Measurements from ENCODE around the gene NOSIP. TPM values are rescaled to one million over a fixed set of nuclear protein-coding genes. Genes with fewer than 3 reads are reported as not detected.

NOSIP gene
- total and polyA plus RNA-seq, 10 of the 15 experiments (the other 5 are each of a cell fraction or from before 2014, with no cell fraction given), result 7.2 to 85.5 (median 48.4) TPM

DNA sequence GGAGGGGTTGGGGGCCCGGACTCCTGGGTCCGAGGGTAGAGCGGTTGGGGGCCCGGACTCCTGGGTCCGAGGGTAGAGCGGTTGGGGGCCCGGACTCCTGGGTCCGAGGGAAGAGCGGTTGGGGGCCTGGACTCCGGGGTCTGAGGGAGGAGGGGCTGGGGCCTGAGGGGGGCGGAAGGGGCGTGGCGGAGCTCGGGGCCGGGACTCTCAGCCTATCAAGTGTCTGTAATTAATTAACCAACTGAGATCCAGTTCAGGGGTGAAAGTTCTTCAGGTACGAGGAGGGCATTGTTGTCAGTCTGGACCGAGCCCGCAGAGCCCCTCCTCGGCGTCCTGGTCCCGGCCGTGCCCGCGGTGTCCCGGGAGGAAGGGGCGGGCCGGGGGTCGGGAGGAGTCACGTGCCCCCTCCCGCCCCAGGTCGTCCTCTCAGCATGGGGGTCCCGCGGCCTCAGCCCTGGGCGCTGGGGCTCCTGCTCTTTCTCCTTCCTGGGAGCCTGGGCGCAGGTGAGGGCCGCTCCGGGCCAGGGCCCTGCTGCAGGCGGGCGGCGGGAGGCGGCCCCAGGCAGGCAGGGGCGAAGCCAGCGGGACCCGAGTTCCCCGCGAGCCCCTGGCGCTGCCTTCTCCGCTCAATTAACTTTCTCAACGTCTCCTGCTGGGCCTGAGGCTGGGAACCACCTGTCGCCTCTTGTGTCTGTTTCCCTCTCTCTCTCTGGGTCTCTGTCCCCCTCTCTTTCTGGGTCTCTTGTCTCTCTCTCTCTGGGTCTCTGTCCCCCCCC lies 67.2 kb downstream of the NOSIP start (continued):
- TF ChIP-seq ATF7 (IDR thresholded peaks at IDR 0.05; ENCODE audit: low read depth) (no peak), SUZ12 (IDR thresholded peaks at IDR 0.05; ENCODE audit: unreplicated experiment) (no peak), IRF4 (IDR thresholded peaks at IDR 0.05; ENCODE audit: low read depth, low read length) (no peak), ZNF207 (IDR thresholded peaks at IDR 0.05; ENCODE audit: borderline replicate concordance) (no peak), ZNF24 (IDR thresholded peaks at IDR 0.05) (no peak)
- TF ChIP-seq, protein P1, sequence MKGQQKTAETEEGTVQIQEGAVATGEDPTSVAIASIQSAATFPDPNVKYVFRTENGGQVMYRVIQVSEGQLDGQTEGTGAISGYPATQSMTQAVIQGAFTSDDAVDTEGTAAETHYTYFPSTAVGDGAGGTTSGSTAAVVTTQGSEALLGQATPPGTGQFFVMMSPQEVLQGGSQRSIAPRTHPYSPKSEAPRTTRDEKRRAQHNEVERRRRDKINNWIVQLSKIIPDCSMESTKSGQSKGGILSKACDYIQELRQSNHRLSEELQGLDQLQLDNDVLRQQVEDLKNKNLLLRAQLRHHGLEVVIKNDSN (IDR thresholded peaks at IDR 0.05; ENCODE audit: borderline replicate concordance, extremely low read length, insufficient read depth, low read depth, low read length), result peak; percentile 61

DNA sequence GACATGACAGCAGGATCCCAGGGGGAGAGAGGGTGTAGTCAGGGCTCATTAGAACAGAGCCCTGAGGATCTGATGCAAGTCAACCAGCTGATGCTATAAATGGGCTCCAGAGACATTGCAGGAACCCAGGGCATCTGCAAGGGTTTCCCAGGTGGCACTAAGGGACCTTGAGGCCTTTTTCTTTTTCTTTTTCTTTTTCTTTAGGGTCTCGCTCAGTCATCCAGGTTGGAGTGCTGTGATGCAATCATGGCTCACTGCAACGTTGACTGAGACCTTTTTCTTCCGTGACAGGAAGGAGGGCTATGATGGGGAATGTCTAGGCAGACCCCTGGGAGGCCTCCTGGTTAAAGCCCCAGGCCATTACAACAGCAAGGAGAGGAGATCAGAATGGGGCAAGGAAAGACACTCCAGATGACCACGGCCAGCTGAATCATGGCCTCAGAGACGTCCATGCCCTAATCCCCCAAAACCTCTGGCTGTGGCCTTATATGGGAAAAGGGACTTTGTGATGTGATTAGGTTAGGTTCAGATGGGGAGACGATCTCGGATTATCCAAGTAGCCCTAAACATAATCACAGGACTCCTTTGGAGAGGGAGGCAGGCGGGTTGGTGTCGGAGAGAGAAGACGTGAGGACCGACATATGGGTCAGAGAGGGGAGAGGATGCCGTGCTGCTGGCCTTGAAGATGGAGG lies 72.4 kb downstream of the NOSIP start:
- POLR2A ChIA-PET, result no interaction called here
- FAIRE-seq (no peak), DNase-seq (ENCODE audit: low read depth, low spot score) (no peak), ATAC-seq (no peak)
- RAD21 ChIA-PET (ENCODE audit: unreplicated experiment), result interaction anchor here (0.7 to 1.9 kb wide), 4 partner anchors 38 to 173 kb away, joined by 4 to 7 read pairs (median 6); no protein-coding TSS in a partner anchor
- intact Hi-C loops (cut with micrococcal nuclease; ENCODE audit: unreplicated experiment), result no loop called here
- 46% methylated on average over 12 of the region's 12 CpGs for WGBS (ENCODE audit: insufficient coverage, insufficient replicate concordance, low lambda C conversion rate, missing lambda C conversion rate)
- peaks cover 7% of the 10 kb centered on the region for H3K4me1 ChIP-seq (ENCODE audit: control insufficient read depth, insufficient read depth, low read length)
- no peak overlapping the region for H3K4me3 ChIP-seq
- no peak overlapping the region for H3K4me2 ChIP-seq (ENCODE audit: control insufficient read depth, insufficient read depth)
- H2AFZ ChIP-seq (ENCODE audit: control insufficient read depth, low read depth, low read length), result no peak overlapping the region
- no peaks in the 10 kb centered on the region for H3K79me2 ChIP-seq (ENCODE audit: control insufficient read depth, insufficient read depth, low read length)
- SMC1A ChIA-PET (ENCODE audit: uncharacterized antibody, unreplicated experiment), result interaction anchor here (1.3 to 8.5 kb wide), 3 partner anchors 27 to 62 kb away, joined by 4 to 70 read pairs (median 5); no protein-coding TSS in a partner anchor
- no peak overlapping the region for H3K27ac ChIP-seq (ENCODE audit: control insufficient read depth, insufficient read depth)
- no peaks in the 10 kb centered on the region for H4K20me1 ChIP-seq (ENCODE audit: control insufficient read depth, insufficient read depth)
- BruUV-seq (replicated peaks), result no TSS peak
- no peak overlapping the region for H3K9ac ChIP-seq (ENCODE audit: control insufficient read depth, insufficient read depth, low read length)
- H3K27me3 ChIP-seq (replicated peaks in 1 of 2; ENCODE audit: control insufficient read depth in 2 of 2, insufficient read depth in 2 of 2, low read length in 1 of 2), result no peaks in the 10 kb centered on the region
- no peaks in the 10 kb centered on the region for H3K36me3 ChIP-seq (ENCODE audit: control insufficient read depth in 2 of 2, insufficient read depth in 2 of 2, low read length in 1 of 2)
- no peaks in the 10 kb centered on the region for H3K9me3 ChIP-seq (replicated peaks; ENCODE audit: control insufficient read depth, insufficient read depth, low read length)
- in situ Hi-C loops (cut with MboI), result loop anchor here (5.0 kb wide), 1 partner anchor 34 kb away; no protein-coding TSS in a partner anchor
- CTCF ChIA-PET, result interaction anchor here (0.7 to 1.9 kb wide), 7 partner anchors 34 to 177 kb away, joined by 3 to 10 read pairs (median 3); no protein-coding TSS in a partner anchor
- TF ChIP-seq RBBP5 (conservative IDR thresholded peaks at IDR 0.05) (no peak), CHD4 (IDR thresholded peaks at IDR 0.05) (no peak), SMC3 (IDR thresholded peaks at IDR 0.05; ENCODE audit: borderline replicate concordance, low read length) (no peak), SREBF1 (IDR thresholded peaks at IDR 0.05; ENCODE audit: low read length) (no peak), ESRRA (IDR thresholded peaks at IDR 0.05; ENCODE audit: low read length) (no peak), CHD2 (IDR thresholded peaks at IDR 0.05; ENCODE audit: borderline replicate concordance, low read depth, low read length) (no peak), KDM1A (IDR thresholded peaks at IDR 0.05; ENCODE audit: borderline replicate concordance) (no peak), ZBED1 (IDR thresholded peaks at IDR 0.05; ENCODE audit: borderline replicate concordance) (no peak), BCL11A (IDR thresholded peaks at IDR 0.05; ENCODE audit: low read depth, low read length) (no peak), ETV6 (conservative IDR thresholded peaks at IDR 0.05 in 1 of 2, IDR thresholded peaks at IDR 0.05 in 1 of 2; ENCODE audit: borderline replicate concordance in 1 of 2, low read depth in 1 of 2) (no peak), YBX1 (IDR thresholded peaks at IDR 0.05) (no peak), HDAC2 (IDR thresholded peaks at IDR 0.05) (no peak), CREM (IDR thresholded peaks at IDR 0.05; ENCODE audit: low read depth) (no peak)
- TF ChIP-seq, protein P2, sequence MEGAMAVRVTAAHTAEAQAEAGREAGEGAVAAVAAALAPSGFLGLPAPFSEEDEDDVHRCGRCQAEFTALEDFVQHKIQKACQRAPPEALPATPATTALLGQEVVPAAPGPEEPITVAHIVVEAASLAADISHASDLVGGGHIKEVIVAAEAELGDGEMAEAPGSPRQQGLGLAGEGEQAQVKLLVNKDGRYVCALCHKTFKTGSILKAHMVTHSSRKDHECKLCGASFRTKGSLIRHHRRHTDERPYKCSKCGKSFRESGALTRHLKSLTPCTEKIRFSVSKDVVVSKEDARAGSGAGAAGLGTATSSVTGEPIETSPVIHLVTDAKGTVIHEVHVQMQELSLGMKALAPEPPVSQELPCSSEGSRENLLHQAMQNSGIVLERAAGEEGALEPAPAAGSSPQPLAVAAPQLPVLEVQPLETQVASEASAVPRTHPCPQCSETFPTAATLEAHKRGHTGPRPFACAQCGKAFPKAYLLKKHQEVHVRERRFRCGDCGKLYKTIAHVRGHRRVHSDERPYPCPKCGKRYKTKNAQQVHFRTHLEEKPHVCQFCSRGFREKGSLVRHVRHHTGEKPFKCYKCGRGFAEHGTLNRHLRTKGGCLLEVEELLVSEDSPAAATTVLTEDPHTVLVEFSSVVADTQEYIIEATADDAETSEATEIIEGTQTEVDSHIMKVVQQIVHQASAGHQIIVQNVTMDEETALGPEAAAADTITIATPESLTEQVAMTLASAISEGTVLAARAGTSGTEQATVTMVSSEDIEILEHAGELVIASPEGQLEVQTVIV (IDR thresholded peaks at IDR 0.05; ENCODE audit: borderline replicate concordance, partially characterized antibody), result no peak

All from GM12878 (cell line).